ENCODE measurements around the gene PLCXD3. TPM values are rescaled to one million over a fixed set of nuclear protein-coding genes. Genes with fewer than 3 reads are reported as not detected.
"Not testable (repeated sequence)": the region's sequence is repeated elsewhere in the genome, so short reads cannot be mapped to it uniquely, and the experiment has no call there.

PLCXD3 gene
- total and polyA plus RNA-seq, 2 of the 4 experiments (the other 2 are of a cell fraction) = under 0.01 to 0.02 TPM

GRCh38 chr5:41503310-41503709 is 7.1 kb downstream of the PLCXD3 start:
- no peaks in the 10 kb centered on the region for H3K36me3 ChIP-seq (ENCODE audit: control insufficient read depth, insufficient read depth, low read length)
- CTCF ChIA-PET = interaction anchor here (0.7 kb wide), 2 partner anchors 12 to 229 kb away, joined by 3 read pairs; no protein-coding TSS in a partner anchor
- no peak overlapping the region for H3K56ac ChIP-seq (ENCODE audit: extremely low read depth, insufficient read depth, low read length)
- H2BK120ac ChIP-seq (ENCODE audit: low read depth, low read length) = no peak overlapping the region
- peaks cover 3% of the 10 kb centered on the region for H3K27me3 ChIP-seq (ENCODE audit: control insufficient read depth, insufficient read depth, low read length)
- H4K5ac ChIP-seq (ENCODE audit: low read depth, low read length) = no peak overlapping the region
- no peak overlapping the region for H2AFZ ChIP-seq (replicated peaks; ENCODE audit: low read length, poor library complexity)
- WGBS, 2 experiments (ENCODE audit: extremely low coverage in 2 of 2, insufficient read length in 1 of 2) = no CpG with 5 or more reads among the region's 2 CpGs
- dilution Hi-C loops (cut with HindIII; ENCODE audit: low sequenced_read_pairs, unreplicated experiment) (no loop called here), in situ Hi-C loops (cut with MboI; ENCODE audit: low sequenced_read_pairs) (no loop called here), intact Hi-C loops (cut with micrococcal nuclease) (no loop called here)
- no peak overlapping the region for H3K14ac ChIP-seq (replicated peaks; ENCODE audit: low read depth, low read length)
- H2BK5ac ChIP-seq (ENCODE audit: low read depth, low read length, poor library complexity, severe bottlenecking) = no peak overlapping the region
- no peaks in the 10 kb centered on the region for H3K9me3 ChIP-seq (ENCODE audit: control insufficient read depth, insufficient read depth, low read length)
- POLR2A ChIA-PET (ENCODE audit: unreplicated experiment) = no interaction called here
- no peaks in the 10 kb centered on the region for H3K79me1 ChIP-seq (ENCODE audit: low read depth in 1 of 2, low read length in 2 of 2)
- no peak overlapping the region for H3K4me3 ChIP-seq (ENCODE audit: insufficient read depth, low read depth, low read length)
- no peak overlapping the region for H2AK5ac ChIP-seq (ENCODE audit: low read depth, low read length)
- no peak overlapping the region for H4K91ac ChIP-seq (ENCODE audit: insufficient read depth, low read depth, low read length)
- BruUV-seq (replicated peaks) = no TSS peak
- H3K27ac ChIP-seq (ENCODE audit: insufficient read depth, low read length) = no peak overlapping the region
- no peak overlapping the region for H3K9ac ChIP-seq (ENCODE audit: low read depth, low read length)
- no peak overlapping the region for H3K4ac ChIP-seq (ENCODE audit: low read depth, low read length)
- H3K18ac ChIP-seq (ENCODE audit: low read depth, low read length) = no peak overlapping the region
- H3K23ac ChIP-seq (ENCODE audit: low read depth, low read length) = no peak overlapping the region
- H2BK15ac ChIP-seq (ENCODE audit: low read depth, low read length) = no peak overlapping the region
- no peak for TF ChIP-seq BHLHE40 (IDR thresholded peaks at IDR 0.05; ENCODE audit: low read depth, low read length)
- TF ChIP-seq MAFK (IDR thresholded peaks at IDR 0.05; ENCODE audit: low read depth, low read length) = no peak
- H2BK20ac ChIP-seq (ENCODE audit: low read depth, low read length) = no peak overlapping the region
- no peak overlapping the region for H4K8ac ChIP-seq (ENCODE audit: low read depth in 2 of 2, low read length in 2 of 2)
- no peaks in the 10 kb centered on the region for H4K20me1 ChIP-seq (ENCODE audit: insufficient read depth, low read length)
- ATAC-seq (ENCODE audit: low read depth) (no peak), DNase-seq (no peak)
- H3K9me1 ChIP-seq (ENCODE audit: insufficient read depth, low read length) = no peaks in the 10 kb centered on the region
- H2AK9ac ChIP-seq (replicated peaks; ENCODE audit: low read depth, low read length, poor library complexity) = no peak overlapping the region
- H3K4me1 ChIP-seq (ENCODE audit: control insufficient read depth, insufficient read depth, low read length) = no peaks in the 10 kb centered on the region
- H3K4me2 ChIP-seq (ENCODE audit: low read depth, low read length) = no peak overlapping the region

GRCh38 chr5:41493490-41494126 is 16.8 kb downstream of the PLCXD3 start:
- H4K8ac ChIP-seq (ENCODE audit: low read depth in 2 of 2, low read length in 2 of 2); DNase-seq; dilution Hi-C loops (cut with HindIII; ENCODE audit: low sequenced_read_pairs, unreplicated experiment); H3K18ac ChIP-seq (ENCODE audit: low read depth, low read length); H3K79me1 ChIP-seq (ENCODE audit: low read depth in 1 of 2, low read length in 2 of 2); H3K4me1 ChIP-seq (ENCODE audit: control insufficient read depth, insufficient read depth, low read length); H2AK9ac ChIP-seq (replicated peaks; ENCODE audit: low read depth, low read length, poor library complexity); H3K27me3 ChIP-seq (ENCODE audit: control insufficient read depth, insufficient read depth, low read length); H4K5ac ChIP-seq (ENCODE audit: low read depth, low read length); H3K9me1 ChIP-seq (ENCODE audit: insufficient read depth, low read length); H3K4me2 ChIP-seq (ENCODE audit: low read depth, low read length); H3K56ac ChIP-seq (ENCODE audit: extremely low read depth, insufficient read depth, low read length); H3K9ac ChIP-seq (ENCODE audit: low read depth, low read length); H3K27ac ChIP-seq (ENCODE audit: insufficient read depth, low read length); H3K14ac ChIP-seq (replicated peaks; ENCODE audit: low read depth, low read length); H2BK15ac ChIP-seq (ENCODE audit: low read depth, low read length); H2BK20ac ChIP-seq (ENCODE audit: low read depth, low read length); H2AK5ac ChIP-seq (ENCODE audit: low read depth, low read length); H4K20me1 ChIP-seq (ENCODE audit: insufficient read depth, low read length); in situ Hi-C loops (cut with MboI; ENCODE audit: low sequenced_read_pairs); H3K9me3 ChIP-seq (ENCODE audit: control insufficient read depth, insufficient read depth, low read length); H3K4ac ChIP-seq (ENCODE audit: low read depth, low read length); POLR2A ChIA-PET (ENCODE audit: unreplicated experiment); CTCF ChIA-PET; BruUV-seq (replicated peaks); H3K4me3 ChIP-seq (ENCODE audit: insufficient read depth, low read depth, low read length); H2BK120ac ChIP-seq (ENCODE audit: low read depth, low read length); ATAC-seq (ENCODE audit: low read depth); H2BK5ac ChIP-seq (ENCODE audit: low read depth, low read length, poor library complexity, severe bottlenecking); H3K23ac ChIP-seq (ENCODE audit: low read depth, low read length); H2AFZ ChIP-seq (replicated peaks; ENCODE audit: low read length, poor library complexity); intact Hi-C loops (cut with micrococcal nuclease); H4K91ac ChIP-seq (ENCODE audit: insufficient read depth, low read depth, low read length); H3K36me3 ChIP-seq (ENCODE audit: control insufficient read depth, insufficient read depth, low read length): not testable (repeated sequence)
- 92% methylated on average over 5 of the region's 24 CpGs; no CpG with 5 or more reads in 1 of the 2 experiments for WGBS, 2 experiments (ENCODE audit: extremely low coverage in 2 of 2, insufficient read length in 1 of 2)

Data from IMR-90 (cell line).